GM21723 (cell line): ENCODE measurements around the gene BRICD5.

Experiments
- ATAC-seq: cut with Tn5 transposase; IDR thresholded peaks from one replicate; pipeline ENCODE4 v1.9.1; 2021; ENCODE audit warnings: mild to moderate bottlenecking, moderate library complexity; ENCODE audit not compliant: unreplicated experiment

The BRICD5 gene

GRCh38 chr16:2183671-2184070 lies 27.0 kb downstream of the BRICD5 start:
- no peak for ATAC-seq

GRCh38 chr16:2181952-2182351 lies 28.7 kb downstream of the BRICD5 start:
- no peak for ATAC-seq

GRCh38 chr16:2180962-2181923 lies 29.4 kb downstream of the BRICD5 start:
- no peak for ATAC-seq

GRCh38 chr16:2180461-2180860 lies 30.2 kb downstream of the BRICD5 start:
- ATAC-seq, result no peak

- ATAC-seq, result no peak
Measured at GRCh38 chr16:2179576-2179975, 31.1 kb downstream of the BRICD5 start.

- no peak for ATAC-seq
Measured at GRCh38 chr16:2179107-2179501, 31.6 kb downstream of the BRICD5 start.

GRCh38 chr16:2178321-2179106 lies 32.1 kb downstream of the BRICD5 start:
- ATAC-seq, result no peak

- ATAC-seq, result no peak
Measured at GRCh38 chr16:2177561-2177960, 33.1 kb downstream of the BRICD5 start.

GRCh38 chr16:2177101-2177500 lies 33.6 kb downstream of the BRICD5 start:
- ATAC-seq, result no peak

GRCh38 chr16:2176047-2176446 lies 34.6 kb downstream of the BRICD5 start:
- no peak for ATAC-seq

GRCh38 chr16:2175454-2175853 lies 35.2 kb downstream of the BRICD5 start:
- ATAC-seq, result no peak

GRCh38 chr16:2174396-2175131 lies 36.1 kb downstream of the BRICD5 start:
- ATAC-seq, result no peak

GRCh38 chr16:2173916-2174315 lies 36.7 kb downstream of the BRICD5 start:
- no peak for ATAC-seq

GRCh38 chr16:2173366-2173765 lies 37.3 kb downstream of the BRICD5 start:
- ATAC-seq, result no peak

GRCh38 chr16:2172688-2173335 lies 37.9 kb downstream of the BRICD5 start:
- no peak for ATAC-seq

- no peak for ATAC-seq
Measured at GRCh38 chr16:2171601-2172178, 39.0 kb downstream of the BRICD5 start.

- no peak for ATAC-seq
Measured at GRCh38 chr16:2170587-2171435, 39.9 kb downstream of the BRICD5 start.

GRCh38 chr16:2170080-2170479 lies 40.6 kb downstream of the BRICD5 start:
- no peak for ATAC-seq

- no peak for ATAC-seq
Measured at GRCh38 chr16:2167068-2167638, 43.5 kb downstream of the BRICD5 start.
